ENCODE measurements around the gene CPNE9. TPM values are rescaled to one million over a fixed set of nuclear protein-coding genes. Genes with fewer than 3 reads are reported as not detected.
"Not testable (repeated sequence)": the region's sequence is repeated elsewhere in the genome, so short reads cannot be mapped to it uniquely, and the experiment has no call there.

The CPNE9 gene
- polyA plus RNA-seq, 2 of the 4 experiments (the other 2 are of a cell fraction), result 0.03 TPM; not detected in 1

GRCh38 chr3:9771007-9771406 is 67.4 kb downstream of the CPNE9 start:
- H3K9me3 ChIP-seq; FAIRE-seq; H3K27ac ChIP-seq; ATAC-seq; H3K4me3 ChIP-seq; POLR2A ChIA-PET; DNase-seq (ENCODE audit: low read depth in 1 of 2, low spot score in 1 of 2): not testable (repeated sequence)
- H3K4me2 ChIP-seq, result peak overlapping the region; percentile 98; the same call in 2 of the 3 replicates
- H3K4me1 ChIP-seq, result peaks cover 27% of the 10 kb centered on the region
- CTCF ChIA-PET, result interaction anchor here (0.6 to 1.8 kb wide), 5 partner anchors 20 to 421 kb away, joined by 3 to 5 read pairs (median 3); partner anchors contain the start of gene OGG1
- WGBS (ENCODE audit: missing lambda C conversion rate), result 98% methylated on average over 2 of the region's 2 CpGs

GRCh38 chr3:9776896-9777693 is 73.5 kb downstream of the CPNE9 start:
- CTCF ChIA-PET, result interaction anchor here (0.7 to 2.1 kb wide), 5 partner anchors 11 to 169 kb away, joined by 3 to 6 read pairs (median 3); no protein-coding TSS in a partner anchor
- Histone ChIP-seq H3K4me1 (no peaks in the 10 kb centered on the region), H3K27ac (no peak overlapping the region), H3K4me3 (no peak overlapping the region), H3K4me2 (no peak overlapping the region), H3K9me3 (no peaks in the 10 kb centered on the region)
- no peak for FAIRE-seq
- no peak for TF ChIP-seq HES2 (IDR thresholded peaks at IDR 0.05)
- TF ChIP-seq HOXB5 (CRISPR knock-in tag; IDR thresholded peaks at IDR 0.05), result no peak
- TF ChIP-seq KDM5A (IDR thresholded peaks at IDR 0.05), result no peak
- TF ChIP-seq, protein P1, sequence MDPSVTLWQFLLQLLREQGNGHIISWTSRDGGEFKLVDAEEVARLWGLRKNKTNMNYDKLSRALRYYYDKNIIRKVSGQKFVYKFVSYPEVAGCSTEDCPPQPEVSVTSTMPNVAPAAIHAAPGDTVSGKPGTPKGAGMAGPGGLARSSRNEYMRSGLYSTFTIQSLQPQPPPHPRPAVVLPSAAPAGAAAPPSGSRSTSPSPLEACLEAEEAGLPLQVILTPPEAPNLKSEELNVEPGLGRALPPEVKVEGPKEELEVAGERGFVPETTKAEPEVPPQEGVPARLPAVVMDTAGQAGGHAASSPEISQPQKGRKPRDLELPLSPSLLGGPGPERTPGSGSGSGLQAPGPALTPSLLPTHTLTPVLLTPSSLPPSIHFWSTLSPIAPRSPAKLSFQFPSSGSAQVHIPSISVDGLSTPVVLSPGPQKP (IDR thresholded peaks at IDR 0.05; ENCODE audit: low read depth, low read length), result no peak
- POLR2A ChIA-PET, result interaction anchor here (1.2 kb wide), 1 partner anchor 14 kb away, joined by 3 read pairs; no protein-coding TSS in a partner anchor
- no peak for ATAC-seq
- 55% methylated on average over 5 of the region's 5 CpGs for WGBS (ENCODE audit: missing lambda C conversion rate)
- DNase-seq (ENCODE audit: low read depth in 1 of 2, low spot score in 1 of 2), result no peak

GRCh38 chr3:9777694-9778021 is 74.0 kb downstream of the CPNE9 start:
- WGBS (ENCODE audit: missing lambda C conversion rate), result 67% methylated on average over 1 of the region's 1 CpG
- ChIA-PET POLR2A (no interaction called here), CTCF (interaction anchor here (0.8 to 1.3 kb wide), 4 partner anchors 9 to 25 kb away, joined by 3 to 6 read pairs (median 3); no protein-coding TSS in a partner anchor)
- FAIRE-seq (no peak), ATAC-seq (no peak), DNase-seq (ENCODE audit: low read depth in 1 of 2, low spot score in 1 of 2) (no peak)
- no peak overlapping the region for H3K4me2 ChIP-seq
- no peak overlapping the region for H3K4me3 ChIP-seq
- TF ChIP-seq HDAC2 (IDR thresholded peaks at IDR 0.05) (no peak), FOSB (CRISPR knock-in tag; IDR thresholded peaks at IDR 0.05) (no peak), POLR2AphosphoS2 (conservative IDR thresholded peaks at IDR 0.05; ENCODE audit: low read length) (no peak), ESRRA (IDR thresholded peaks at IDR 0.05; ENCODE audit: borderline replicate concordance, low read length) (no peak)
- TF ChIP-seq, protein P2, sequence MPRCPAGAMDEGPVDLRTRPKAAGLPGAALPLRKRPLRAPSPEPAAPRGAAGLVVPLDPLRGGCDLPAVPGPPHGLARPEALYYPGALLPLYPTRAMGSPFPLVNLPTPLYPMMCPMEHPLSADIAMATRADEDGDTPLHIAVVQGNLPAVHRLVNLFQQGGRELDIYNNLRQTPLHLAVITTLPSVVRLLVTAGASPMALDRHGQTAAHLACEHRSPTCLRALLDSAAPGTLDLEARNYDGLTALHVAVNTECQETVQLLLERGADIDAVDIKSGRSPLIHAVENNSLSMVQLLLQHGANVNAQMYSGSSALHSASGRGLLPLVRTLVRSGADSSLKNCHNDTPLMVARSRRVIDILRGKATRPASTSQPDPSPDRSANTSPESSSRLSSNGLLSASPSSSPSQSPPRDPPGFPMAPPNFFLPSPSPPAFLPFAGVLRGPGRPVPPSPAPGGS (IDR thresholded peaks at IDR 0.05), result no peak
- H3K4me1 ChIP-seq, result no peaks in the 10 kb centered on the region
- H3K9me3 ChIP-seq, result no peaks in the 10 kb centered on the region
- no peak overlapping the region for H3K27ac ChIP-seq

DNA sequence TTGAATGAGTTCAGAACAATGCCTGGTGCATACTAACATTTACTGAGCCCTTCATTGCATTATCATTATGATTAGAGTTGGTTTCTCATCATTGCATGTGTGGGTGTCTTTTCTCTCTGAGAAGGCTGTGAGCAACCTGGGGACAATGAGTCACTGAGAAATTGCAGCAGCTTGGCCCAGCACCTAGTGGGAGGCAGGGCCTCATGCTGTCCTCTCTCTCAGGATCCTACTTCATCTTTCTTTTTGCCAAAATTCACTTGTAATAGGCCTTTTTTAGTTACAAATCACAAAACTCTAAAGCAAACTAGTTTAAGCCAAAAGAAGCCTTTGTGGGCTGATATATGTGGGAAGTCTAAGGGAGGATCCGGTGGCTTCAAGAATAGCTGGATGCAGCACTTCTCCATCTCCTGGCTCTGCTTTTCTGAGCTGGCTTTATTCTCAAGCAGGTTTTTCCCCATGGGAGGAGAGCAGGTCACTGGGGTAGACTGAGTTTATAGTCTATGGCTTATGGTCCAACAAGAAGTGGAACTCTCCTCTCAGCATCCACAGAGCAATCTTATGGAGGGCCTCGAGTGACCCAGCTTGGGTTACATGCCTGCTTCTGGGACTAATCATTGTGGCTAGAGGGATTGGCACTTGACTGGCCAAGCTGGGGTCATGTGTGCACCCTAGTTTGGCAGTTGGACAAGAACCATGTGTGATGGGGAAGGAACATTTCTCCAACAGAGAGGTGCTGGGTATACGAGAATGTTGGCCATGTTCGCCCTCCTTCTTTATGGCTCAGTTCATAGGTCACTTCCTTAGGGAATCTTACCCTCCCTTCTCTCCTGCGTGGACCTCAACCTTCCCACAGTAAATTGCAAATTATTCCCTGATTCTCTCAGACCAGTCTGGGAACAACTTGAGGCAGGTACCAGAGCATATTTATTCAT is 74.8 kb downstream of the CPNE9 start:
- no peak overlapping the region for H3K4me2 ChIP-seq
- peak in 1 of 2 experiments; percentile 67; a peak in 2 of 6 replicates for ATAC-seq
- no peak overlapping the region for H3K4me3 ChIP-seq
- FAIRE-seq, result no peak
- no peak overlapping the region for H3K27ac ChIP-seq
- DNase-seq (ENCODE audit: low read depth in 1 of 2, low spot score in 1 of 2), result no peak
- ChIA-PET POLR2A (interaction anchor here (1.1 kb wide), 1 partner anchor 14 kb away, joined by 4 read pairs; the partner anchor contains the start of genes ARPC4 and TADA3), CTCF (interaction anchor here (0.6 to 1.5 kb wide), 6 partner anchors 8 to 276 kb away, joined by 3 to 5 read pairs (median 3); no protein-coding TSS in a partner anchor)
- 81% methylated on average over 5 of the region's 5 CpGs for WGBS (ENCODE audit: missing lambda C conversion rate)
- TF ChIP-seq MAZ (IDR thresholded peaks at IDR 0.05; ENCODE audit: borderline replicate concordance, low read depth, low read length), result no peak
- H3K9me3 ChIP-seq, result no peaks in the 10 kb centered on the region
- no peaks in the 10 kb centered on the region for H3K4me1 ChIP-seq
